ENCODE measurements around the gene PRCD.

The PRCD gene, protein sequence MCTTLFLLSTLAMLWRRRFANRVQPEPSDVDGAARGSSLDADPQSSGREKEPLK

DNA sequence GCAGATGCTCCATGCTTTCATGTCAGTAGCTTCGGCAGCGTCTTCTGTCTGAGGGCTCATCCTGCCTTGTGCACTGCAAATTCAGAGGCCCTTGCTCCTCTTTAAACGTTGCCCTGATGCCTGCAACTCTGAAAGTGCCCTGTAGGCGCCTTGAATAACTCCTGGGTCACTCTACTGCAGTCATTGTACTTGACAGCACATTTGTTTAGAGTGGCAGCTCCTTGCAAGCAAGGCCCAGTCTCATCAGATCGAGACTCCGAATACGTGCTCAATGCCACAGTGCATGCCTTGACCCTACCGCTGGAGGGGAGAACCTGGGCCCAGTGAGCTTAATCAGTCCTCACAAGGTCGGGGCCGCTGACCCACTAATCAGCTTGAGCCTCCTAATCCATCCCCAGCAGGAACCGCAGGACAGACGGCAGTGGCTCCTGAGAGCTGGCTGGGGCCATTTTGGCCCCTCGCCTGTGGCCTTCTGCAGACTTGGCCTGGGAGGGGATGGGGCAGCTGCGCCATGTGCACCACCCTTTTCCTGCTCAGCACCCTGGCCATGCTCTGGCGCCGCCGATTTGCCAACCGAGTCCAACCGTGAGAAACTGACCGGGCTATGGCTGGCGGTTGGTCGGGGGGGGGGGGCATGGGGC, at the start of gene PRCD:
Gene PRCD, plus strand, starts transcription at position 414 of the 641 bp plus-strand sequence. Its CDS starts 98 bp downstream, at position 512.
- no peak for FAIRE-seq

GRCh38 chr17:76490112-76490710, 49.6 kb upstream of the PRCD start:
- FAIRE-seq, result no peak

- FAIRE-seq, result no peak
Observed at GRCh38 chr17:76491271-76492122, 48.3 kb upstream of the PRCD start.

DNA sequence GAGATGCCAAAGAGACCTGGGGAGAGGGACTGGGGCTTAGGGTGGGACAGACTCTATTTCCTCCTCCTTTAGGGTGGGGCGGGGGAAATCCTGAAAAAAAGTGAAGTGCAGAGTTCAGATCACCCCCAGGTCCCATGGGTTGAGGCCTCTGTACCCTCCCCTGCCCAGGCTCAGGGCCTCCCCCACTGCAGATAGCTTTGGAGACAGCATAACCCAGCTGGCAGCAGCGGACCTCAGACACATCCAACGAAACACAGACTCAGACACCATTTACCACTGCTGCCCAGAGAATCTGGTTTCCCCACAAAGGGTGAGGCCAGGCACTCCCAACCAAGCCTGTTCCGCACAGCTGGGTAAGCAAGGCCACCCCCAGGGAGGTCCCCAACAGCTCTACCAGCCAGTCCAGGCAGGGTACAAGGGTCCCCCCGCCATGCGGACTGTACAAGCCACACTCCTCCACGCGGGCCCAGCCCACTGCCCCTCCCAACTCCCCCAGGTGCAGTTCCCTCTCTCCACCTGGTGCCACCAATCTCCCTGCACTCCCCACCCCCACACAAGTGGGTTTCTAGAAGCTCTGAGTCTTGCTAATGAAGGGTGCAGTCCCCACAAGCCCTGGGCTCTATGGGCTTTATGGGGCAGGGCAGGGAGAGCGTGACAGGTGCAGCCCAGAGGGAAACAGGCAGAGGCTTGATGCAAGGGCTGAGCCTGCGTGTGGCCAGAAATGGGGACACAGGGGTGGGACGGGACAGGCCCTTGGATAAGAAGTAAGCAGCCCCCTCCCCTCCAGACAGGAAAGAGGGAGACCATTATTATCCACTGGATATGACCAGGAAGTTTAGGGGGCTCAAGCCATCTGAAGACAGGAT, 47.5 kb upstream of the PRCD start:
- FAIRE-seq, result no peak

DNA sequence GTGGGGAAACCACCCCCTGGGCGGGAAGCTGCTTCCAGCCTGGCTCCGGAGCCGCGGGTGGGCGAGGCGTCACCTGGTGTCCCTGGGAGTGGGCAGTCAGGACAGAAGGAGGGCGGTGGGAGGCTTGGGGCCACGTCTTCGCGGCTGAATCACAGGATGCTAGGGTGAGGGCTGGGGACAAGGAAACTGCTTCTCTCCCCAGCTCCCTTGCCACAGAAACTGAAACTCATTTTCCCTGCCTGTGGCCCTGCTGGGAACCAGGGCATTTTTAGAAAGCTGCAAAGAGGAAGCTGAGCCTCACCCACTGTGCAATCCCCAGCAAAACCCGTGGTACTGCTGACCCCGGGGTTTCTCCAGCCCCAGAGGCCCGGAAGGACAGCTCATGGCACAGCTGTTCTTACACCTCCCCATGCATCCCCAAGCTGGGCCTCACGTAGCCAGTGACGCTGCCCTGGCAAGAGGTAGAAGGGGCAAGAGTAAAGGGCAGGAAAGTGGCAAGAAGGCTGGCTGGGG, 46.8 kb upstream of the PRCD start:
- no peak for FAIRE-seq

DNA sequence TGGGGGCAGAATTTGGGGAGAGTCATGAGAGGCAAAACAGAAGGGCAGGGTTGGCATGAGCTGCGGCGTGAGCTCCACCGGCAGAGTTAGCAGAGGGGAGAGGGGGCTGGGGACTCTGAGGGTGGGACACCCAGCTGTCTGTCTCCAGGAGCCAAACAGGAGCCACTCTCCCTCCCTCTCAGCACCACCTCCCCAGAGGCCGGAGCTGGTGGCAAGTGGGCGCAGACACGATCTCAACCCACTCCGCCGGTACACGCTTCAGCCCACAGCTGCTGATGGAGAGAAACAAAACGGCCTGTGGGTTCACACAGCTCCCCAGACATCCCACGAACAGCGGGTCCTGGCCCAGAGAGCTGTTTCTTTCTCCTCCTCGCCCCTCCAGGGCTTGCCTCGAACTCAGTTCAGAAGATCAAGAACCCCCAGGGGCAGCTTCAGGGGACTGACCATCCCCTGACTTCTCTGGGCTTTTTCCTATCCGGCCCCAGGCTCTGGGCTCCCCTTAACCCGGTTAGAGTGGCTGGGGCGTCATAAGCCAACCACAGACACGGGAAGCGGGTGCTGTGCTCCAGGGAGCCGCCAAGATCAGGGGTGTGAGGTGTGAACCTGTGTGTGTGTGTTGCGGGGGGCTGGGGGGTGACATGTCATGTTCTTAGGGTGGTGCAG, 46.2 kb upstream of the PRCD start:
- FAIRE-seq, result no peak

GRCh38 chr17:76495663-76496400, 44.0 kb upstream of the PRCD start:
- FAIRE-seq, result no peak

DNA sequence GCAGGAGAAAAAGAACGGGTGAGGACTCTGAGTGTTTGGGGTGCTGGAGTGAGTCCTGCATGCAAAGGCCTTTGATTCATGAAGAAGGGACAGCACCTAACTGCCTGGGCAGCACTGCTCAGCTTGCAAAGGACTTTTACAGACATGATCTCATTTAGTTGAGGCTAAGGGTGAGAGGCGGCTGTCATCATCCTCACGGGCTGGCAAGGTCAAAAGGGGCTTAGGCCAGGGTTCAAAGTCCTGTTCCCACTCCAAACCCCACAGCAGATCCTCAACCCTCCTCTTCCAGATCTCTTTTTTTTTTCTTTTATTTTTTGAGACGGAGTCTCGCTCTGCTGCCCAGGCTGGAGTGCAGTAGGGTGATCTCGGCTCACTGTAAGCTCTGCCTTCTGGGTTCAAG, 43.4 kb upstream of the PRCD start:
- no peak for FAIRE-seq

DNA sequence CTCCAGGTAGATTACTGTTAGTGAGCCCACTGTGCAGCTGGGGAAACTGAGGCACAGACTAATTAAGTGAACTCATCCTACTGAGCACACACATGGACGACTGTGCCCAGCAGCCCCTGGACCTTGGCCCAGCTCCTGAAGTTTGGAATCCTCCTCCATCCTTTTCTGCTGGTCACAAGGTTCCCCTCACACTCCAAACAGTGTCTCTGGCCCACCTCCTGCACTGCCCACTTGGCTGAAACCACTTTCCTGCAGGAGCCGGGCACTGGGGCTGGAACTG, 42.2 kb upstream of the PRCD start:
- no peak for FAIRE-seq

DNA sequence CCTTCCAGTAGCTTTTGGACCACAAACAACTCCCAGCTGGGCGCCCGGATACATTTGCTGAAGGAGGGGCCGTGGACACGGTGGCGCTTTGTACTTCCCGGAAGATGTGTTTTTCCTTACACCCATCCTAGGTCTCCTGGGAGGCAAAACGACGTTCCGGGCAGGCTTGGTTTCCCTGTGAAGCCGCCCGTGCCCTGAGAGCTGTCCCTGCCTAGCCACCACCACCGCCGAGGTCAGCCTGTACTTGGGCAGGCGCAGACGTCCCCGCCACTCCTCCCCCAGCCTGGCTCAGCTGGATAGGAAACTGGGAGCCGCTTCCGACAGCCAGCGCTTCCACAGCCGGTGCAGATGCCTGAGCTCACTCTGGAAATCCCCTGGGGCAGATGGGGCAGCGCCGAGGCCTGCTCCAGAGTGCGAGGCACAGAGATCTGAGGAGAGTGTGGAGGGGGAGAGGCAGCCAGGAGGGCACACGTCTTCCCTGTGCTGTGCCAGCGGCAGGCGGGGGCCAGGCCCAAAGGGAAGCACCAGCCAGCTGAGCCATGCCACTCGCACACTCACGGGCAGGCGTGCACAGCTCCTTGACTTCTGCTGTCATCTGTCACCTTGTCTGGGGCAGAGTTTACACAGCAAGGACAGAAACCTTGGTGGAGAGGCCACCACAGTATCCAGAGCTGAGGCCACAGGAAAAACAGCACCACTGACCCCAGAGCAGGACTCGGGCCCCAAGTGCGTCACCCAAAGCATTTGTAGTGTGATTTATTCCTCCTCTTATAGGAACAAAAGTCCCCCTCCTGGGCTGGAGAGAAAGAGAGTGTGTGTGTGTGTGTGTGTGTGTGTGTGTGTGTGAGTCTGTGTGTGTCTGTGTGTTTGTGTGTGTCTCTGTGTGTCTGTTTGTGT, 41.6 kb upstream of the PRCD start:
- FAIRE-seq, result no peak

DNA sequence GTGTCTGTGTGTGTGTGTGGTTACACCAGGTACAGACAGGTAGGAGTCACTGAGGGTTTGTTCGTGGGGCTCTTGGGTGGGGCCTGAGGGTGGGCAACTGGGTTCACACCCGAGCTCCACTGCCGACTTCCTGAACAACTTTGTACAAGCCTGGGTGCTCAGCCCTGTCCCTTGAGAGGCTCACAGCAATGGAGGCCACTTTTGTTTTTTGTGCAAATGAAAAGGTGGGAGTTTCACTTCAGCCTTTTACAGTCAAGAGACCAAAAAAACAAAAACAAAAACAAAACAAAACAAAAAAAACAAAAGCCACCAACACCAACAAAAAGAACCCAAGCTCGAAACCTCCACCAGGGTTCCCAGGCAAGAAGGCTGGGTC, 41.0 kb upstream of the PRCD start:
- no peak for FAIRE-seq

DNA sequence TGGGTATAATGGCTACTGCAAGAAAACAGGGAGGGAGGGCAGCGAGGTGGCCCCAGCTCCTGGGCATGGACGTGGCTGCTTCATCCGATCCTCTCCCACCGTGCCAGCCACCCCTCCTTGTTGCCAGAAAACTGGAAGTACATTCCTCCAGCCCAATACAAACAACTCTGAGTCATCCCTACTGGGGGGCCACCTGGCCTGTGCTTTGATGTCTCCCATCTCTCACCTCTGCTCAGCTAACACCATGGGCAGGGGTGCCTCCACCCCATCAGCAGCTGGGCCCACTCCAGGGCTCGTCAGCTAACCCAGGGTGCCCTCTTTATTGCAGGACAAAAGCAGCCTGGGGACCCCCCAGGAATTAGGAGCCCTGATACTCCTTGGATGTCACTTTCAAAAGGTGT, 40.6 kb upstream of the PRCD start:
- no peak for FAIRE-seq

DNA sequence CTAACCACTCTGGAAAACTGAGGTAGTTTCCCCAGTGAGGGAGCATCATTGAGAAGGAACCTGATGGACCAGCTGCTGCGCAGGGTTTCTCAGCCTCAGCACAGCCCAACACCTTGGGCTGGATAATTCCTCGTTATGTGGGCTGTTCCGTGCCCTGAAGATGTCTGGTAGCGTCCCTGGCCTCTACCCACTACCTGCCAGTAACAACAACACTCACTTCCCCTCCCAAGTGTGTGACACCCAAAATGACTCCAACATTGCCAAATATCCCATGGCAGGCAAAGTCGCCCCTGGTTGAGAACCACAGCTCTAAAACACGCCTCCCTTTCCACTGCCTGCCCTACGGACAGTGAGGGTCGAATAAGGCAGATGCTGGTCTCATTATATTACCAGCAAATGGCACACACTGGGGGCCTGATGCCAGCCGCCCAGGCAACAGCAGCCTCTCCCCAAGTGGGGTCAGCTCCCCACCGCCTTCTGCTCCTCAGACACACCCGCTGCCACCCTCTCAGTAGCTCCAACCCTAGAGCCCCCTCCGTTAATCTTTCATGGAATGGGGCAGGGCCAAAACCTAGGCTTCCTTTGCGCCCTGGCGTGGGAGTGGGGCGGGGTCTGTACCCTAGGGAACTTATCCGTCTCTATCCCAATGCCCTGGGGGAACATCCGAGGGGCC, 39.6 kb upstream of the PRCD start:
- no peak for FAIRE-seq

GRCh38 chr17:76500747-76501017, 39.2 kb upstream of the PRCD start:
- FAIRE-seq, result no peak

DNA sequence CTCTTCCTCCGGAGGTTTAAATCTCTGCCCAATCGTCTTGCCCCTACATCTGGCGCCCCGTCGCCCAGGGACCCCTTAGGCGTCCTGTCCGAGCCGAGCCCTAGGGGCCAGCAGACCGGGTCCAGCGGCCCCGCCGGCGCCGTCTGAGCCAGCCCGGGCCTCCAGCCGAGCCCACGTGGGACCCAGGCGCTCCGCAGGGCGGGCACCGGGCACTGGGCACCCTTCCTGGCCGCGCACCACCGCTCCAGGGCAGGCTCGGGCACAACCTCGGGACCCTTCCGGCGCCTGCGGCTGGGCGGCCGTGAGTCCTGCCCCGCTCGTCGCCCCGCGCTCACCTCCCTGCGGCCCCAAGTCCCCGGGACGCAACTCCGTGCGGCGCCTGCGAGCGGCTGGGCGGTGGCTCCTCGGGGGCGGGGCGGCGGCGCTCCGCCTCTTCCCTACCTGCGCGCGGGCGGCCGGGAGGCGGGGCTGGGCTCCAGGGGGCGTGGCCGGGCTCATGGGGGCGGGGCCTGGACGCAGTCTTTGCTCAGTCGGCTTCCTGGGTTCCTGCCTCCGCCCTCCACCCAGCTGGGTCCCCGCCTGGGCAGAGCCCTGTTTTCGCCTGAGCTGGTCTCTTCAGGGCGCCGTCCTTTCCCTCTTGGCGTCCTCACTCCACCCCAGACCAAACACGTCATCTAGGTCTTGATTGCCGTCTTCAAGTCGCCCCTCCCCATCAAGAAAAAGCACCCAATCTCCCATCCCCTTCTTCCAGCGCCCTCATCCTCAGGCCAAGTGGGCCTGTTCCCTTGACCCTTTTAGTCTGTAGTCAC, 38.6 kb upstream of the PRCD start, which contains the start of gene RHBDF2:
Gene RHBDF2, minus strand, starts transcription at position 406 of the 809 bp plus-strand sequence. CDS start 19,899 bp downstream, outside the sequence.
- no peak for FAIRE-seq

- no peak for FAIRE-seq
Observed at GRCh38 chr17:76501827-76502307, 38.0 kb upstream of the PRCD start.

DNA sequence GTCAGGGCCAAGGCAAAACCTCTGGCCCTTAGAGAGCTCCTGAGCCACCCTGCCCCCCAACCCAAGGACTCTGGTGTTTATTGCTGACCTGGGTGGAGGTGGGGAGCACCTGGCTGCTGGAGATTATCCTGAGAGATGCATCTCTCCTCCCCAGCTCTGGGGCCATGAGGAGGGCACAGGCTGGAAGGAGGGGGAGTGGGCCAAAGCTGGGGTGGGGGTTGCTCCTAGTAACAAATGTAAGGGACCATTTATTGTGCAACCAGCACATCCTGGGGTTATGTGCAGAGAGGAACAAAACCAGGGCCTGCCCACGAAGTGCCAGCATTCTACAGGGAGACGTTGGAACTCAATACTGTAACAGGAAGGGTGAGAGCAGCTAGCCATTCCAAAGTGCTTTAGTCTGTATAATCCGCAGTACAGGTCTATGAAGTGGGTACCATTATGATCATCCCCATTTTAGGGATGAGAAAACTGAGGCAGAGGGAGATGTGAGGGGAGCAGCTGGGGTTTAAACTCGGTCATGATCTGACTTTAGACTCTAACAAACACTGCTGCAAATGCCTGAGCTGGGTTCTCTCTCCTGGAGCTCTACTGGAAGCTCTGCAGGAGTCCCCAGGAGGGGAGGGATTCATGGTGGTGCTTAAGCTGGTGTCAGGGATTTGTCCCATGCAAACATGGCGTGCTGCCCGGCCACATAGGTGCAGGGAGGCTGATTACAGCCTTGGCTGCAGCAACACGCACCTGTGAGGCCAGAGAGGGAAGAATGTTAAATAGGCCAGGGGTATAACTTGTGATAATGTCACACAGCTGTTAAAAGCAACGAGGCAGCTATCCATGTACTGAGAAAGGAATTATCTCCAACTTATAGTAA, 37.3 kb upstream of the PRCD start:
- FAIRE-seq, result no peak

DNA sequence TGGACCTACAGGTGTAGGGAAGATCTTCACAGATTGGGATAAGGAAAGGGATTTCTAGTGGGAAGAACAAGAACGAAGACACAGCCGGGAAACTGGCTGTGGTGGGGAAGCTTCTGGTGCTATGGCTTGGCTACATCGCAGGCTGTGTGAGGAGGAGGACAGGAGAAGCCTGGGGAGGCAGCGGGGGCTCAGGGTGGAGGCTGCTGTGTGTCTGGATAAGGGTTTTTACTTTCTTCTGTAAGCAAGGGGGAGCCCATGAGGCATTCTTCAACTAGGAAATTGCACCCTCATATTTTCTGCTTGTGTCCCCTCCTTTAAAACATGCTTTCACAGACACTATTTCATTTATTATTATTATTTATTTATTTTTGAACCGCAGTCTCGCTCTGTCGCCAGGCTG, 35.7 kb upstream of the PRCD start:
- FAIRE-seq, result no peak
